Heart right ventricle (tissue), 16 donors: Measurements from ENCODE around the gene ECD. TPM values are rescaled to one million over a fixed set of nuclear protein-coding genes. Genes with fewer than 3 reads are reported as not detected.
"Not testable (repeated sequence)": the region's sequence is repeated elsewhere in the genome, so short reads cannot be mapped to it uniquely, and the experiment has no call there.

Experiments used
- ATAC-seq, 8 donors: fragments of 200-7000 bp; cut with Tn5 transposase; one replicate each; pipeline ENCODE4 v1.9.1; 2020; ENCODE audit warnings: mild to moderate bottlenecking in 8 of 8, moderate library complexity in 8 of 8, moderate number of reproducible peaks in 1 of 8
- DNase-seq, 2 donors: peaks; one replicate each; pipeline ENCODE4 v3.0.0-alpha.2; 2020
- H3K27ac ChIP-seq, 10 donors: fragments of 200-600 bp; sonication (generic) in 2 of 10; one replicate each; pipeline versions ENCODE4 v1.5.0 to v1.8.0; 2020 to 2022; ENCODE audit warnings: mild to moderate bottlenecking in 3 of 10
- H3K27me3 ChIP-seq, 7 donors: fragments of 200-600 bp; one replicate each; pipeline ENCODE4 v1.8.0; 2021 to 2022; ENCODE audit warnings: mild to moderate bottlenecking in 2 of 7
- H3K36me3 ChIP-seq, 9 donors: fragments of 200-600 bp; sonication (generic) in 1 of 9; one replicate each; pipeline versions ENCODE4 v1.5.0 to v1.8.0; 2020 to 2022; ENCODE audit warnings: mild to moderate bottlenecking in 2 of 9
- H3K4me1 ChIP-seq, 9 donors: fragments of 200-600 bp; sonication (generic) in 1 of 9; one replicate each; pipeline versions ENCODE4 v1.5.0 to v1.8.0; 2020 to 2022; ENCODE audit warnings: mild to moderate bottlenecking in 4 of 9
- H3K4me3 ChIP-seq, 10 donors: fragments of 200-600 bp; sonication (generic) in 2 of 10; one replicate each; pipeline versions ENCODE4 v1.5.0 to v1.8.0; 2020 to 2022; ENCODE audit warnings: mild to moderate bottlenecking in 7 of 10, moderate library complexity in 2 of 10
- H3K9me3 ChIP-seq, 11 donors: fragments of 200-600 bp in 10 of 11; sonication (generic) in 2 of 11; one replicate each; pipeline versions ENCODE4 v1.5.0 to v1.8.0; 2013 to 2022; ENCODE audit warnings: mild to moderate bottlenecking in 2 of 11, control low read depth in 1 of 11, moderate library complexity in 1 of 11
- CTCF ChIP-seq, 9 donors: fragments of 200-600 bp; sonication (generic) in 2 of 9; IDR thresholded peaks; one replicate each; pipeline versions ENCODE4 v1.5.0 to v1.8.0; 2021 to 2022; ENCODE audit warnings: antibody characterized with exemption in 9 of 9, mild to moderate bottlenecking in 5 of 9, moderate library complexity in 1 of 9
- WGBS, 2 donors: extraction: QIAGEN DNeasy Blood & Tissue Kit; methylation state at CpG; one replicate each; pipeline ENCODE4 v1.1.7; 2013; ENCODE audit warnings: inconsistent platforms in 1 of 2; 5-methylcytosine and 5-hydroxymethylcytosine counted together
- intact Hi-C, 10 donors: fragments of 100-400 bp; cut with DNase I; formaldehyde crosslinking; loops; one replicate each; pipeline versions ENCODE4 v1.11.1 to v1.14.2; 2022
- polyA plus RNA-seq, 2 donors: library from polyadenylated mRNA; stranded (reverse); fragments of 200-250 nt; gene quantifications; one replicate each; pipeline ENCODE4 v1.2.3, GENCODE V29; 2013
- total RNA-seq, 10 donors: library from RNA; stranded (reverse); fragmentation: NEBNext Ultra II Directional in 3 of 10; extraction: Animal tissue kit (Norgen Biotek cat#: 25700) in 3 of 10; gene quantifications; one replicate each; pipeline versions ENCODE4 v1.2.1 to v1.2.4, GENCODE V29; 2021 to 2023
- donor health status: Arrhythmogenic right ventricular cardiomyopathy.
- donor health status: ischemic (EF 13 %, LVEDD 7.1; RV severe dilation, severe dysfunction).
- donor health status: healthy with polysubstance abuse.
- donor health status: DM: no; HTN: yes; CAD: no.
- donor health status: DM: no; HTN: no; CAD: no.
- donor health status: ischemic (EF 25% LVEDD 6.9; RV normal size, moderate dysfunction).
- donor health status: ischemic (EF 25% LVEDD 5.7; RV mildly dilated, moderate dysfunction).
- donor health status: healthy.
- donor health status: DM: yes; HTN: yes; CAD: no.
- donor health status: Ischemic cardiomyopathy.
- donor health status: ischemic (EF 35%, LVEDD 5.7; RV mildly dilated, moderate dysfunction).
- donor health status: nonischemic (EF 11% LVEDD 7.7; RV severe dilation, severe dysfunction).
- donor health status: DM: yes; HTN: yes; CAD: no.
- donor health status: PGD.
- donor health status: ischemic (EF 29% LVEDD 5.4; RV normal size, mild dysfunction).
- donor health status: nonischemic (EF 23%, LVEDD 6.1; RV moderate dilation, normal function).

The ECD gene
- total and polyA plus RNA-seq, 12 donors, result 5.8 to 22.9 (median 18.2) TPM

GRCh38 chr10:73156054-73156453, 11.8 kb downstream of the ECD start:
- H3K4me1 ChIP-seq, result peaks cover 0 to 9% (median 5%) of the 10 kb centered on the region in 9 donors
- no peaks in the 10 kb centered on the region for H3K9me3 ChIP-seq
- H3K4me3 ChIP-seq, result no peak overlapping the region
- intact Hi-C loops, result loop anchor here in 4 of 10 donors (5.0 to 10.0 kb wide), 3 partner anchors 59 to 791 kb away; partner anchors contain the start of gene P4HA1 (in 3 of the 4)
- DNase-seq (no peak), ATAC-seq (no peak)
- peaks cover 0 to 94% (median 42%) of the 10 kb centered on the region in 9 donors for H3K36me3 ChIP-seq
- no peak for TF ChIP-seq CTCF (IDR thresholded peaks at IDR 0.05)
- no peak overlapping the region for H3K27ac ChIP-seq
- 88 to 92% methylated on average over 3 of the region's 3 CpGs for WGBS, 2 donors
- H3K27me3 ChIP-seq, result no peaks in the 10 kb centered on the region

- Histone ChIP-seq H3K9me3 (no peaks in the 10 kb centered on the region), H3K27me3 (no peaks in the 10 kb centered on the region), H3K4me3 (no peak overlapping the region), H3K4me1 (no peaks in the 10 kb centered on the region), H3K27ac (no peak overlapping the region), H3K36me3 (peaks cover 0 to 97% (median 41%) of the 10 kb centered on the region in 9 donors)
- DNase-seq (no peak), ATAC-seq (no peak)
- 95 to 99% methylated on average over 3 of the region's 3 CpGs for WGBS, 2 donors
- intact Hi-C loops, result loop anchor here in 2 of 10 donors (10.0 kb wide), 2 partner anchors 57 to 787 kb away; partner anchors contain the start of gene P4HA1 (in 1 of the 2)
- no peak for TF ChIP-seq CTCF (IDR thresholded peaks at IDR 0.05)
Measured at GRCh38 chr10:73152009-73152408, 15.8 kb downstream of the ECD start.

- H3K4me3 ChIP-seq, H3K9me3 ChIP-seq, DNase-seq, ATAC-seq, H3K27ac ChIP-seq, H3K27me3 ChIP-seq, H3K4me1 ChIP-seq: not testable (repeated sequence)
- intact Hi-C loops, result loop anchor here in 2 of 10 donors (10.0 kb wide), 2 partner anchors 56 to 786 kb away; partner anchors contain the start of gene P4HA1 (in 1 of the 2)
- WGBS, 2 donors, result 76 to 82% methylated on average over 7 of the region's 8 CpGs
- H3K36me3 ChIP-seq, result peaks cover 0 to 97% (median 42%) of the 10 kb centered on the region in 9 donors
Measured at GRCh38 chr10:73150633-73151413, 17.0 kb downstream of the ECD start.

GRCh38 chr10:73141603-73142002, 26.2 kb downstream of the ECD start:
- no peaks in the 10 kb centered on the region for H3K9me3 ChIP-seq
- 91% methylated on average over 3 of the region's 3 CpGs for WGBS, 2 donors

More at GRCh38 chr10:73141603-73142002, 26.2 kb downstream of the ECD start:
- Histone ChIP-seq H3K36me3 (peaks cover 0 to 100% (median 97%) of the 10 kb centered on the region in 9 donors), H3K27ac (no peak overlapping the region), H3K27me3 (no peaks in the 10 kb centered on the region), H3K4me3 (no peak overlapping the region), H3K4me1 (no peaks in the 10 kb centered on the region)
- ATAC-seq (no peak), DNase-seq (no peak)
- TF ChIP-seq CTCF (IDR thresholded peaks at IDR 0.05), result no peak
- intact Hi-C loops, result no loop called here
